Glutamatergic neuron (in vitro differentiated cells): Measurements from ENCODE around the gene SLC2A6. TPM values are rescaled to one million over a fixed set of nuclear protein-coding genes. Genes with fewer than 3 reads are reported as not detected.

Experiments
- DNase-seq: peaks from one replicate; pipeline ENCODE4 v3.0.0; 2022
- H3K27ac Mint-ChIP-seq: one replicate; pipeline ENCODE4 v1.8.0; 2020; ENCODE audit warnings: mild to moderate bottlenecking, mixed read lengths, inconsistent platforms; ENCODE audit not compliant: unreplicated experiment
- H3K27me3 Mint-ChIP-seq: one replicate; pipeline ENCODE4 v1.8.0; 2020; ENCODE audit warnings: mild to moderate bottlenecking, moderate library complexity, mixed read lengths, inconsistent platforms; ENCODE audit not compliant: unreplicated experiment
- H3K36me3 Mint-ChIP-seq: one replicate; pipeline ENCODE4 v1.8.0; 2020; ENCODE audit warnings: mild to moderate bottlenecking, mixed read lengths, inconsistent platforms; ENCODE audit not compliant: unreplicated experiment
- H3K4me1 Mint-ChIP-seq: one replicate; pipeline ENCODE4 v1.8.0; 2020; ENCODE audit warnings: mild to moderate bottlenecking, low read depth, mixed read lengths, inconsistent platforms; ENCODE audit not compliant: unreplicated experiment
- H3K4me3 Mint-ChIP-seq: one replicate; pipeline ENCODE4 v1.8.0; 2020; ENCODE audit warnings: mild to moderate bottlenecking, mixed read lengths, inconsistent platforms; ENCODE audit not compliant: unreplicated experiment
- H3K9me3 Mint-ChIP-seq: one replicate; pipeline ENCODE4 v1.8.0; 2020; ENCODE audit warnings: mild to moderate bottlenecking, moderate library complexity, mixed read lengths, inconsistent platforms; ENCODE audit not compliant: unreplicated experiment
- total RNA-seq: library from RNA; stranded (reverse); fragmentation: NEBNext Ultra II Directional; extraction: Animal tissue kit (Norgen Biotek cat#: 25700); gene quantifications from one replicate; pipeline ENCODE4 v1.2.1, GENCODE V29; 2021; ENCODE audit not compliant: unreplicated experiment
- TF ChIP-seq, protein P1 (sequence below): fragments of 200-600 bp; sonication (generic); IDR thresholded peaks from one replicate; pipeline ENCODE4 v1.5.0; 2021; ENCODE audit not compliant: partially characterized antibody, unreplicated experiment

Gene SLC2A6
- total RNA-seq, 1 donor from 2014 or later = 104 TPM

DNA sequence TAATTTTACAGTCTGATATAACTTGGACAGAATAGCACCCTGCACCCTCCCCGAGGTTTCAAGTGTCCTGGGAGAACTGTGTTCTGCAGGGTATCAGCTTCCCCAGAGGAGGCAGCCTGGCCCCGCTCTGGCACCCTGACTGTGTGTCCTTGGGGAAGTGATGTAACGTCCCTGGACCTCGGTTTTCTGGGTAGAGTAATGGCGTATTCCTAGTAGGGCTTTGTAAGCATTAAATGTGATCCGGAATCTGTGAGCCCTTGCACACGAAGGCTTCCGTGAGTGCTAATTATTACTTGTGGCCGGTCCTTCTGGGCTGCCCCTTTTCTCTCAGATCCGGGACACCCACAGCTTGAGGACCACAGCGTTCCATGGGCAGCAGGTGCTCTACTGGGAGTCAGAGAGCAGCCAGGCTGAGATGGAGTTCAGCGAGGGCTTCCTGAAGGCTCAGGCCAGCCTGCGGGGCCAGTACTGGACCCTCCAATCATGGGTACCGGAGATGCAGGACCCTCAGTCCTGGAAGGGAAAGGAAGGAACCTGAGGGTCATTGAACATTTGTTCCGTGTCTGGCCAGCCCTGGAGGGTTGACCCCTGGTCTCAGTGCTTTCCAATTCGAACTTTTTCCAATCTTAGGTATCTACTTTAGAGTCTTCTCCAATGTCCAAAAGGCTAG lies 20.1 kb downstream of the SLC2A6 start:
- Mint-ChIP-seq H3K4me1 (peaks cover 20% of the 10 kb centered on the region), H3K27ac (peak overlapping the region; percentile 17), H3K36me3 (no peaks in the 10 kb centered on the region), H3K9me3 (peaks cover 11% of the 10 kb centered on the region), H3K4me3 (peak overlapping the region; percentile 69), H3K27me3 (peaks cover 9% of the 10 kb centered on the region)
- TF ChIP-seq, protein P1, sequence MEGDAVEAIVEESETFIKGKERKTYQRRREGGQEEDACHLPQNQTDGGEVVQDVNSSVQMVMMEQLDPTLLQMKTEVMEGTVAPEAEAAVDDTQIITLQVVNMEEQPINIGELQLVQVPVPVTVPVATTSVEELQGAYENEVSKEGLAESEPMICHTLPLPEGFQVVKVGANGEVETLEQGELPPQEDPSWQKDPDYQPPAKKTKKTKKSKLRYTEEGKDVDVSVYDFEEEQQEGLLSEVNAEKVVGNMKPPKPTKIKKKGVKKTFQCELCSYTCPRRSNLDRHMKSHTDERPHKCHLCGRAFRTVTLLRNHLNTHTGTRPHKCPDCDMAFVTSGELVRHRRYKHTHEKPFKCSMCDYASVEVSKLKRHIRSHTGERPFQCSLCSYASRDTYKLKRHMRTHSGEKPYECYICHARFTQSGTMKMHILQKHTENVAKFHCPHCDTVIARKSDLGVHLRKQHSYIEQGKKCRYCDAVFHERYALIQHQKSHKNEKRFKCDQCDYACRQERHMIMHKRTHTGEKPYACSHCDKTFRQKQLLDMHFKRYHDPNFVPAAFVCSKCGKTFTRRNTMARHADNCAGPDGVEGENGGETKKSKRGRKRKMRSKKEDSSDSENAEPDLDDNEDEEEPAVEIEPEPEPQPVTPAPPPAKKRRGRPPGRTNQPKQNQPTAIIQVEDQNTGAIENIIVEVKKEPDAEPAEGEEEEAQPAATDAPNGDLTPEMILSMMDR = no peak
- DNase-seq = no peak

DNA sequence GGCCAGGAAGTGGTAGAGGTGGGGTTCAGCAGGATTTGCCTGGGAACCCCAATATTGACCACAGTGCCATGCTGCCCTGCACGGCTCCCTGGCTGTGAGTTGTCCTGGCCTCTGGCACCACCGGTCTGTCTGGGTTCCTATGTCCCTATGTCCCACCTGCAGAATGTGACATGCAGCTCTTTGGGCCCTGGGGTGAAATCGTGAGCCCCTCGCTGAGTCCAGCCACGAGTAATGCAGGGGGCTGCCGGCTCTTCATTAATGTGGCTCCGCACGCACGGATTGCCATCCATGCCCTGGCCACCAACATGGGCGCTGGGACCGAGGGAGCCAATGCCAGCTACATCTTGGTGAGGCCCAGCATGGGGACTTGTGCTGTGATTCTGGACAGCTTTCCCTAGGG lies 21.2 kb downstream of the SLC2A6 start:
- no peak for DNase-seq
- Mint-ChIP-seq H3K36me3 (no peaks in the 10 kb centered on the region), H3K27ac (no peak overlapping the region), H3K9me3 (peaks cover 8% of the 10 kb centered on the region), H3K27me3 (peaks cover 6% of the 10 kb centered on the region), H3K4me3 (no peak overlapping the region), H3K4me1 (peaks cover 18% of the 10 kb centered on the region)
- TF ChIP-seq, protein P1 = no peak

DNA sequence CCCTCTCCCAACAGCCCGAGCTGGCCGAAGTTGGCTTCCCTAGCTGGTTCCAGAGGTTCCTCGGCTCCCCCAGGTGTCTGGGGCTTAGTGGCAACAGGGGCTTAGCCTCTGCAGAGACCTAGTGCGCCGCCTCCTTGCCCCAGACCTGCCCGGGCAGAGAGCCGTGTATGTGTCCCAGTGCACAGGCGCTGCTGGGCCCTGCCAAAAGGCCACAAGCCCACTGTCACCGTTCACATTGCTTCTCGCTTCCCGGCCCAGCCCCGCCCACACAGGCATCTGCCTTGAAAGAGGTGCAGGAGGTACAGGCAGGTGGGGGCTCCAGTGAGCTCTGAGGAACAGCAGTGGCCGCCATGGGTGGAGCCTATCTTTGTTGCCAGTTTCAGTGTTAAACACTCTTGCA lies 21.7 kb downstream of the SLC2A6 start:
- DNase-seq = no peak
- Mint-ChIP-seq H3K27me3 (peaks cover 3% of the 10 kb centered on the region), H3K27ac (no peak overlapping the region), H3K9me3 (peaks cover 5% of the 10 kb centered on the region), H3K4me3 (no peak overlapping the region), H3K4me1 (peaks cover 15% of the 10 kb centered on the region), H3K36me3 (no peaks in the 10 kb centered on the region)
- TF ChIP-seq, protein P1 = no peak

DNA sequence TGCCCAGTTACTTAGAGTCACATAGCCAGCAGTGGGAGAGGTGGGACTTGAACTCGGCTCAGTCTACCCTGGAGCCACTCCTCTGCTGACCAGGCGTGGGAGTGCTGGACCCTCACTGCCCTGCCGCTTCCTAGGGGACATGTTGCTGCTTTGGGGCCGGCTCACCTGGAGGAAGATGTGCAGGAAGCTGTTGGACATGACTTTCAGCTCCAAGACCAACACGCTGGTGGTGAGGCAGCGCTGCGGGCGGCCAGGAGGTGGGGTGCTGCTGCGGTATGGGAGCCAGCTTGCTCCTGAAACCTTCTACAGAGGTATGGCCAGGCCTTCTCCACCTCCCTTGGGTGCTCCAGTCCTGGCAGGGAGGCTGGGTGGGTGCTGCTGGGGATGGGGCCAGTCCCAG lies 22.5 kb downstream of the SLC2A6 start:
- no peak overlapping the region for H3K4me3 Mint-ChIP-seq
- peaks cover 11% of the 10 kb centered on the region for H3K4me1 Mint-ChIP-seq
- no peak overlapping the region for H3K27ac Mint-ChIP-seq
- peaks cover 3% of the 10 kb centered on the region for H3K27me3 Mint-ChIP-seq
- TF ChIP-seq, protein P1 = no peak
- peak; percentile 45 for DNase-seq
- peaks cover 2% of the 10 kb centered on the region for H3K9me3 Mint-ChIP-seq
- no peaks in the 10 kb centered on the region for H3K36me3 Mint-ChIP-seq

DNA sequence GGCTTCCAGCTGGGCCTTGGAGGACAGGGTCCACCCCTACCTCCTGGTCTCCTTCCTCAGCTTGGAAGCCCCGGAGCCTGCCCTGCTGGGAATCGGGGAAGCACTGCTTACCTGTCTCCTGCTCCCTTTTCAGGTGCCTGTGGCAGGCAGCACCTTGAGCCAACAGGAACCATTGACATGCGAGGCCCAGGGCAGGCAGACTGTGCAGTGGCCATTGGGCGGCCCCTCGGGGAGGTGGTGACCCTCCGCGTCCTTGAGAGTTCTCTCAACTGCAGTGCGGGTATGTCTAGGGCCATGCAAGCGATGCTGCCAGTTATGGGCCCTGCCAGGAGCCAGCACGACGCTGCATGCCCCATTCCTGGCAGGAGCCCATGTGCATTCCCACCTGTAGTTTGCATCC lies 23.0 kb downstream of the SLC2A6 start:
- TF ChIP-seq, protein P1 = no peak
- H3K36me3 Mint-ChIP-seq = no peaks in the 10 kb centered on the region
- H3K4me1 Mint-ChIP-seq = peaks cover 6% of the 10 kb centered on the region
- peaks cover 2% of the 10 kb centered on the region for H3K9me3 Mint-ChIP-seq
- no peak for DNase-seq
- H3K27ac Mint-ChIP-seq = no peak overlapping the region
- peaks cover 3% of the 10 kb centered on the region for H3K27me3 Mint-ChIP-seq
- no peak overlapping the region for H3K4me3 Mint-ChIP-seq
